Liver (tissue), 3 donors: ENCODE data around the gene TTC28.

Experiments
- EGR1 ChIP-seq, 2 donors: IDR thresholded peaks; 2 replicates each; pipeline ENCODE4 v1.6.1; 2016 to 2018; ENCODE audit warnings: antibody characterized with exemption in 2 of 2, low read depth in 2 of 2
- FOXA1 ChIP-seq: IDR thresholded peaks from 2 replicates; pipeline ENCODE4 v1.6.1; 2016; ENCODE audit warnings: antibody characterized with exemption
- GABPA ChIP-seq, 2 donors: IDR thresholded peaks in 1 of 2; conservative IDR thresholded peaks in 1 of 2; 2 replicates each; pipeline ENCODE4 v1.6.1; 2016; ENCODE audit warnings: antibody characterized with exemption in 2 of 2, mild to moderate bottlenecking in 1 of 2, moderate library complexity in 1 of 2
- JUND ChIP-seq, 2 donors: IDR thresholded peaks; 2 replicates each; pipeline ENCODE4 v1.6.1; 2016; ENCODE audit warnings: antibody characterized with exemption in 2 of 2
- NR2F2 ChIP-seq: IDR thresholded peaks from 2 replicates; pipeline ENCODE4 v1.6.1; 2016; ENCODE audit warnings: antibody characterized with exemption
- RXRA ChIP-seq, 2 donors: IDR thresholded peaks; 2 replicates each; pipeline ENCODE4 v1.6.1; 2017 to 2018; ENCODE audit warnings: antibody characterized with exemption in 2 of 2, mild to moderate bottlenecking in 1 of 2
- SP1 ChIP-seq: IDR thresholded peaks from 2 replicates; pipeline ENCODE4 v1.6.1; 2018; ENCODE audit warnings: antibody characterized with exemption, mild to moderate bottlenecking
- TAF1 ChIP-seq: conservative IDR thresholded peaks from 2 replicates; pipeline ENCODE4 v1.6.1; 2016; ENCODE audit warnings: antibody characterized with exemption, mild to moderate bottlenecking
- YY1 ChIP-seq: IDR thresholded peaks from 2 replicates; pipeline ENCODE4 v1.6.1; 2016; ENCODE audit warnings: antibody characterized with exemption, mild to moderate bottlenecking
- TF ChIP-seq, protein P1 (sequence below): fragments of 150-350 bp; IDR thresholded peaks from 2 replicates; pipeline ENCODE4 v1.5.1; 2017; ENCODE audit warnings: improper control_type of control experiment, low read depth, low read length; ENCODE audit not compliant: missing input control
- TF ChIP-seq, protein P2 (sequence below): IDR thresholded peaks from 2 replicates; pipeline ENCODE4 v1.6.1; 2016; ENCODE audit warnings: antibody characterized with exemption, mild to moderate bottlenecking
- TF ChIP-seq, protein P3 (sequence below): IDR thresholded peaks from 2 replicates; pipeline ENCODE4 v1.6.1; 2016; ENCODE audit warnings: antibody characterized with exemption
- donor health status: healthy.
- donor health status: healthy.

DNA sequence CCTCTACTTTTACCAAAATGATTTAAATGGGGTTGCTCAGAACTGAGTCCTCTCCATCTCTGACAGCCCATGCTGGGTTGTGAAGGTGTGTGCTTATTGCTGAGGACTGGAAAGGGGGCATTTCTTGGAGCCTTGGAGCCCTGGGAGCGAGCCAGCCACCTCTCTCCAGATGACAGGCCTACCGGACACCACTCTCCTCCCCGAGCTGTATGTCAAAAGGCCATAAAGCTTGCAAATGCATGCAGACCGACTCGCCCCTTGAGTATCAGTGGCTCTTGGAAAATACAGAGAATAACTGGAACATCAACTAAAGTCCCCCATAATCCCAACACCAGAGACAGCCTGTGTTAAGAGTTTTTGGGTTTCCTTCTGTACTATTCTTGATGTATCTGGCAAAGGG lies 692.7 kb downstream of the TTC28 start:
- TF ChIP-seq, protein P1, sequence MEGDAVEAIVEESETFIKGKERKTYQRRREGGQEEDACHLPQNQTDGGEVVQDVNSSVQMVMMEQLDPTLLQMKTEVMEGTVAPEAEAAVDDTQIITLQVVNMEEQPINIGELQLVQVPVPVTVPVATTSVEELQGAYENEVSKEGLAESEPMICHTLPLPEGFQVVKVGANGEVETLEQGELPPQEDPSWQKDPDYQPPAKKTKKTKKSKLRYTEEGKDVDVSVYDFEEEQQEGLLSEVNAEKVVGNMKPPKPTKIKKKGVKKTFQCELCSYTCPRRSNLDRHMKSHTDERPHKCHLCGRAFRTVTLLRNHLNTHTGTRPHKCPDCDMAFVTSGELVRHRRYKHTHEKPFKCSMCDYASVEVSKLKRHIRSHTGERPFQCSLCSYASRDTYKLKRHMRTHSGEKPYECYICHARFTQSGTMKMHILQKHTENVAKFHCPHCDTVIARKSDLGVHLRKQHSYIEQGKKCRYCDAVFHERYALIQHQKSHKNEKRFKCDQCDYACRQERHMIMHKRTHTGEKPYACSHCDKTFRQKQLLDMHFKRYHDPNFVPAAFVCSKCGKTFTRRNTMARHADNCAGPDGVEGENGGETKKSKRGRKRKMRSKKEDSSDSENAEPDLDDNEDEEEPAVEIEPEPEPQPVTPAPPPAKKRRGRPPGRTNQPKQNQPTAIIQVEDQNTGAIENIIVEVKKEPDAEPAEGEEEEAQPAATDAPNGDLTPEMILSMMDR: no peak
- no peak for TF ChIP-seq RXRA (IDR thresholded peaks at IDR 0.05)
- no peak for TF ChIP-seq YY1
- no peak for TF ChIP-seq EGR1 (IDR thresholded peaks at IDR 0.05; ENCODE audit: low read depth in 2 of 2)
- TF ChIP-seq GABPA (IDR thresholded peaks at IDR 0.05 in 1 of 2, conservative IDR thresholded peaks at IDR 0.05 in 1 of 2): no peak
- no peak for TF ChIP-seq FOXA1
- TF ChIP-seq TAF1: no peak
- TF ChIP-seq NR2F2: no peak
- TF ChIP-seq, protein P2, sequence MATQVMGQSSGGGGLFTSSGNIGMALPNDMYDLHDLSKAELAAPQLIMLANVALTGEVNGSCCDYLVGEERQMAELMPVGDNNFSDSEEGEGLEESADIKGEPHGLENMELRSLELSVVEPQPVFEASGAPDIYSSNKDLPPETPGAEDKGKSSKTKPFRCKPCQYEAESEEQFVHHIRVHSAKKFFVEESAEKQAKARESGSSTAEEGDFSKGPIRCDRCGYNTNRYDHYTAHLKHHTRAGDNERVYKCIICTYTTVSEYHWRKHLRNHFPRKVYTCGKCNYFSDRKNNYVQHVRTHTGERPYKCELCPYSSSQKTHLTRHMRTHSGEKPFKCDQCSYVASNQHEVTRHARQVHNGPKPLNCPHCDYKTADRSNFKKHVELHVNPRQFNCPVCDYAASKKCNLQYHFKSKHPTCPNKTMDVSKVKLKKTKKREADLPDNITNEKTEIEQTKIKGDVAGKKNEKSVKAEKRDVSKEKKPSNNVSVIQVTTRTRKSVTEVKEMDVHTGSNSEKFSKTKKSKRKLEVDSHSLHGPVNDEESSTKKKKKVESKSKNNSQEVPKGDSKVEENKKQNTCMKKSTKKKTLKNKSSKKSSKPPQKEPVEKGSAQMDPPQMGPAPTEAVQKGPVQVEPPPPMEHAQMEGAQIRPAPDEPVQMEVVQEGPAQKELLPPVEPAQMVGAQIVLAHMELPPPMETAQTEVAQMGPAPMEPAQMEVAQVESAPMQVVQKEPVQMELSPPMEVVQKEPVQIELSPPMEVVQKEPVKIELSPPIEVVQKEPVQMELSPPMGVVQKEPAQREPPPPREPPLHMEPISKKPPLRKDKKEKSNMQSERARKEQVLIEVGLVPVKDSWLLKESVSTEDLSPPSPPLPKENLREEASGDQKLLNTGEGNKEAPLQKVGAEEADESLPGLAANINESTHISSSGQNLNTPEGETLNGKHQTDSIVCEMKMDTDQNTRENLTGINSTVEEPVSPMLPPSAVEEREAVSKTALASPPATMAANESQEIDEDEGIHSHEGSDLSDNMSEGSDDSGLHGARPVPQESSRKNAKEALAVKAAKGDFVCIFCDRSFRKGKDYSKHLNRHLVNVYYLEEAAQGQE: no peak
- TF ChIP-seq SP1: no peak
- TF ChIP-seq, protein P3, sequence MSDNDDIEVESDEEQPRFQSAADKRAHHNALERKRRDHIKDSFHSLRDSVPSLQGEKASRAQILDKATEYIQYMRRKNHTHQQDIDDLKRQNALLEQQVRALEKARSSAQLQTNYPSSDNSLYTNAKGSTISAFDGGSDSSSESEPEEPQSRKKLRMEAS: no peak
- TF ChIP-seq JUND (IDR thresholded peaks at IDR 0.05): no peak
